HepG2 (cell line): ENCODE data around the gene MIA3. TPM values are rescaled to one million over a fixed set of nuclear protein-coding genes. Genes with fewer than 3 reads are reported as not detected.

Experiments
- ARID2 ChIP-seq: sonication (generic); formaldehyde crosslinking; IDR thresholded peaks from 2 replicates; pipeline ENCODE4 v1.8.1; 2022; ENCODE audit warnings: mild to moderate bottlenecking, missing genetic modification reagents, borderline replicate concordance
- FOXC1 ChIP-seq: sonication (generic); formaldehyde crosslinking; IDR thresholded peaks from 2 replicates; pipeline ENCODE4 v1.8.0; 2022; ENCODE audit warnings: mild to moderate bottlenecking, missing genetic modification reagents, borderline replicate concordance
- FOXM1 ChIP-seq: sonication (generic); formaldehyde crosslinking; IDR thresholded peaks from 2 replicates; pipeline ENCODE4 v1.5.0; 2020; ENCODE audit warnings: missing genetic modification reagents
- KLF12 ChIP-seq: sonication (generic); formaldehyde crosslinking; IDR thresholded peaks from 2 replicates; pipeline ENCODE4 v1.4.0; 2020; ENCODE audit warnings: missing genetic modification reagents, borderline replicate concordance
- KLF15 ChIP-seq: sonication (generic); formaldehyde crosslinking; IDR thresholded peaks from 2 replicates; pipeline ENCODE4 v1.8.1; 2023; ENCODE audit warnings: borderline replicate concordance, mild to moderate bottlenecking, inconsistent platforms, missing genetic modification reagents, mixed read lengths
- UBTF ChIP-seq: sonication (generic); formaldehyde crosslinking; IDR thresholded peaks from 2 replicates; pipeline ENCODE4 v1.4.0; 2020; ENCODE audit warnings: mild to moderate bottlenecking, missing genetic modification reagents
- ZBTB40 ChIP-seq, 2 experiments: fragments of 450-650 bp in 1 of 2; sonication (generic) in 1 of 2; formaldehyde crosslinking in 1 of 2; IDR thresholded peaks; 2 replicates each; pipeline versions ENCODE4 v1.6.1 to v1.8.0; 2016 to 2022; ENCODE audit warnings: antibody characterized with exemption in 1 of 2, mild to moderate bottlenecking in 1 of 2, missing genetic modification reagents in 1 of 2
- ZBTB46 ChIP-seq: sonication (generic); formaldehyde crosslinking; IDR thresholded peaks from 2 replicates; pipeline ENCODE4 v1.4.0; 2020; ENCODE audit warnings: mild to moderate bottlenecking, missing genetic modification reagents, borderline replicate concordance
- ZNF124 ChIP-seq: sonication (generic); formaldehyde crosslinking; IDR thresholded peaks from 2 replicates; pipeline ENCODE4 v1.4.0; 2020; ENCODE audit warnings: missing genetic modification reagents
- ZNF251 ChIP-seq: sonication (generic); formaldehyde crosslinking; IDR thresholded peaks from 2 replicates; pipeline ENCODE4 v1.9.0; 2021; ENCODE audit warnings: mild to moderate bottlenecking, missing genetic modification reagents
- polyA plus RNA-seq, 8 experiments: library from polyadenylated mRNA; depleted of rRNA in 3 of 8; stranded (reverse) in 7 of 8; unstranded in 1 of 8; fragments of >200 nt; fragmentation: Illumina TruSeq in 4 of 8; extraction: Trizol in 4 of 8; gene quantifications; 2 replicates each; pipeline versions ENCODE4 v1.2.1 to v1.2.3, GENCODE V29; 2011 to 2016; ENCODE audit warnings: low read depth in 4 of 8, missing spikeins in 1 of 8, mixed read lengths in 1 of 8; ENCODE audit not compliant: insufficient read depth in 1 of 8
- total RNA-seq, 5 experiments: library from RNA; depleted of rRNA; stranded (reverse); fragments of >200 nt; fragmentation: Illumina TruSeq; extraction: Trizol; gene quantifications; 2 replicates each; pipeline ENCODE4 v1.2.3, GENCODE V29; 2016; ENCODE audit warnings: low read depth in 1 of 5

MIA3 gene
- total and polyA plus RNA-seq, 2 of the 13 experiments (the other 11 are each of a cell fraction or from before 2014, with no cell fraction given), result 45.6 to 48.7 TPM

GRCh38 chr1:222644636-222644980 is 26.7 kb downstream of the MIA3 start (continued):
- TF ChIP-seq KLF15 (CRISPR knock-in tag) (0 out of 2 replicates have a peak, but pooled peaks have one; percentile 8), FOXM1 (CRISPR knock-in tag) (no peak), ZBTB40 (IDR thresholded peaks at IDR 0.05) (peak; percentile 48; the same call in 1 of the 2 replicates), ZBTB40 (CRISPR knock-in tag; IDR thresholded peaks at IDR 0.05) (no peak), UBTF (CRISPR knock-in tag) (no peak), ZNF251 (CRISPR knock-in tag) (no peak), ZBTB46 (CRISPR knock-in tag) (no peak), KLF12 (CRISPR knock-in tag) (no peak), ARID2 (CRISPR knock-in tag) (no peak; the same call in 1 of the 2 replicates), FOXC1 (CRISPR knock-in tag) (0 out of 2 replicates have a peak, but pooled peaks have one; percentile 2), ZNF124 (CRISPR knock-in tag) (no peak)
